GM21381 (cell line): ENCODE results near the gene TGFBR3.
A peak's percentile ranks its signal among the peaks of the same experiment; 100 is the strongest.
"Not testable (repeated sequence)": the region's sequence is repeated elsewhere in the genome, so short reads cannot be mapped to it uniquely, and the experiment has no call there.

ENCODE experiments used
- ATAC-seq: cut with Tn5 transposase; IDR thresholded peaks from one replicate; pipeline ENCODE4 v1.9.1; 2021; ENCODE audit warnings: mild to moderate bottlenecking, moderate library complexity; ENCODE audit not compliant: unreplicated experiment

Gene TGFBR3

GRCh38 chr1:91884459-91885212 lies 1.3 kb downstream of the TGFBR3 start:
- ATAC-seq: no peak

GRCh38 chr1:91883470-91883869 lies 2.5 kb downstream of the TGFBR3 start:
- ATAC-seq: no peak

GRCh38 chr1:91881280-91881679 lies 4.7 kb downstream of the TGFBR3 start:
- ATAC-seq: no peak

- no peak for ATAC-seq
Observed at GRCh38 chr1:91879733-91880132, 6.2 kb downstream of the TGFBR3 start.

- ATAC-seq: peak; percentile 44
Observed at GRCh38 chr1:91877574-91878208, 8.3 kb downstream of the TGFBR3 start.

GRCh38 chr1:91876781-91877573 lies 9.0 kb downstream of the TGFBR3 start:
- no peak for ATAC-seq

- ATAC-seq: peak; percentile 82
Observed at GRCh38 chr1:91876040-91876470, 9.9 kb downstream of the TGFBR3 start.

- ATAC-seq: no peak
Observed at GRCh38 chr1:91874167-91874566, 11.8 kb downstream of the TGFBR3 start.

GRCh38 chr1:91872559-91873081 lies 13.3 kb downstream of the TGFBR3 start:
- ATAC-seq: no peak

- ATAC-seq: no peak
Observed at GRCh38 chr1:91872000-91872399, 14.0 kb downstream of the TGFBR3 start.

GRCh38 chr1:91870322-91870721 lies 15.6 kb downstream of the TGFBR3 start:
- ATAC-seq: no peak

GRCh38 chr1:91866425-91866824 lies 19.5 kb downstream of the TGFBR3 start:
- ATAC-seq: no peak

- ATAC-seq: no peak
Observed at GRCh38 chr1:91864017-91864700, 21.8 kb downstream of the TGFBR3 start.

- no peak for ATAC-seq
Observed at GRCh38 chr1:91863498-91863897, 22.5 kb downstream of the TGFBR3 start.

GRCh38 chr1:91862120-91862519 lies 23.8 kb downstream of the TGFBR3 start:
- ATAC-seq: no peak

- no peak for ATAC-seq
Observed at GRCh38 chr1:91857557-91858239, 28.3 kb downstream of the TGFBR3 start.

- ATAC-seq: no peak
Observed at GRCh38 chr1:91856996-91857395, 29.0 kb downstream of the TGFBR3 start.

- ATAC-seq: no peak
Observed at GRCh38 chr1:91854852-91855534, 31.0 kb downstream of the TGFBR3 start.

- no peak for ATAC-seq
Observed at GRCh38 chr1:91853397-91853796, 32.6 kb downstream of the TGFBR3 start.

- not testable (repeated sequence) for ATAC-seq
Observed at GRCh38 chr1:91852011-91852410, 33.9 kb downstream of the TGFBR3 start.
